CD4-positive, alpha-beta T cell treated with Interleukin-12 subunit alpha and Interleukin-12 subunit beta, for 1 hour (primary cell): ENCODE measurements around the gene KBTBD7.

ENCODE experiments used
- DNase-seq: peaks from one replicate; pipeline ENCODE4 v3.0.0-alpha.2; 2020

KBTBD7 gene, protein sequence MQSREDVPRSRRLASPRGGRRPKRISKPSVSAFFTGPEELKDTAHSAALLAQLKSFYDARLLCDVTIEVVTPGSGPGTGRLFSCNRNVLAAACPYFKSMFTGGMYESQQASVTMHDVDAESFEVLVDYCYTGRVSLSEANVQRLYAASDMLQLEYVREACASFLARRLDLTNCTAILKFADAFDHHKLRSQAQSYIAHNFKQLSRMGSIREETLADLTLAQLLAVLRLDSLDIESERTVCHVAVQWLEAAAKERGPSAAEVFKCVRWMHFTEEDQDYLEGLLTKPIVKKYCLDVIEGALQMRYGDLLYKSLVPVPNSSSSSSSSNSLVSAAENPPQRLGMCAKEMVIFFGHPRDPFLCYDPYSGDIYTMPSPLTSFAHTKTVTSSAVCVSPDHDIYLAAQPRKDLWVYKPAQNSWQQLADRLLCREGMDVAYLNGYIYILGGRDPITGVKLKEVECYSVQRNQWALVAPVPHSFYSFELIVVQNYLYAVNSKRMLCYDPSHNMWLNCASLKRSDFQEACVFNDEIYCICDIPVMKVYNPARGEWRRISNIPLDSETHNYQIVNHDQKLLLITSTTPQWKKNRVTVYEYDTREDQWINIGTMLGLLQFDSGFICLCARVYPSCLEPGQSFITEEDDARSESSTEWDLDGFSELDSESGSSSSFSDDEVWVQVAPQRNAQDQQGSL

DNA sequence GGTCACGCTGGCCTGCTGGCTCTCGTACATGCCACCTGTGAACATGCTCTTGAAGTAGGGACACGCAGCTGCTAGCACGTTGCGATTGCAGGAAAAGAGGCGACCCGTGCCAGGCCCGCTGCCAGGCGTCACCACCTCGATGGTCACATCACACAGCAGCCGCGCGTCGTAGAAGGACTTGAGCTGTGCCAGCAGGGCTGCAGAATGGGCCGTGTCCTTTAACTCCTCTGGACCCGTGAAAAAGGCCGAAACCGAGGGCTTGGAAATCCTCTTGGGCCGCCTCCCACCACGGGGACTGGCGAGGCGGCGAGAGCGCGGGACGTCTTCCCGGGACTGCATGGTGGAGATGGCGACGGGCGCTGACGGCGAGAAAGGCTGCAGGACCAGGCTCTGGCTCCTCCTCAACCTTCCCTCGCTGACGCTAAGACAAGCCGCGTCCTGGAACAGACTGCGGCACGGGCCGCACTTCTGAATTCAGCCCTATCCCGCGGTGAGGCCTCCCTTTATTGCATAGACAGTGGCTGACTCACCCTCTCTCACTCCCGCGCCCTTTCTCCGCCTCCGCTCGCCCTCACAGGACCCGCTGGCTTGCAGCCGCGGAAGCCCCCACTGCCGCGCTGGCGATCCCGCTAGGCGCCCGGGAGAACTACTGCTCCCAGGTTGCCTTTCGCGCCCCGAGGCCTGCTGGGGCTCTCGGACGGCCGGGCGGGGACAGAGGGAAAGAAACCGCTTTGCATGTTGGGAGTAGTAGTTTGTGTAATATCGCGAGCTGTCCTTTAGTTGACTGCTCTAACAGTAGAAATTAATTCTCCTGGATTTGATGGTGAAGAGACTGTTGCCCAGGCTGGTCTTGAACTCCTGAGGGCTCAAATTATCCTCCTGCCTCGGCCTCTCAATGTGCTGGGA, at the start of gene KBTBD7:
Gene KBTBD7, minus strand, starts transcription at position 651 of the 906 bp plus-strand sequence. Its CDS starts 312 bp downstream, at position 339.
- peak; percentile 89 for DNase-seq

DNA sequence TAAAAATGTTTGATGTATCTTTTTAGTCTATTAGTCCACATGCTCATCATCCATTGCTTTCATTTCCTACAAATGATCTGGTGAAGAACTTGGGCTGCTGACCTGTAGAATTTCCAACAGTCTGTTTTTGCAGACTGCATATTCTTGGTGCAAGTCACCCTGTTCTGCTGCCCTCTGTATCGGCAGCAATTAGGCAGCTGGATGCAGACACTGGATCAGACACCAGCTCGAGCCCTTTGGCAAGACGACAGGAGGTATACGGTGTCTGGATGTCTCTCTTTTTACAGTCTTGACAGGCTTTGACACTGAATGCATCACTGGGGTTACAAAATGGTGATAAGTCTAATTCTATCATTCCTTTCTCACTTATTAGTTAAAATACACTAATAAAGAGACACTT, 47.3 kb upstream of the KBTBD7 start:
- DNase-seq = no peak

DNA sequence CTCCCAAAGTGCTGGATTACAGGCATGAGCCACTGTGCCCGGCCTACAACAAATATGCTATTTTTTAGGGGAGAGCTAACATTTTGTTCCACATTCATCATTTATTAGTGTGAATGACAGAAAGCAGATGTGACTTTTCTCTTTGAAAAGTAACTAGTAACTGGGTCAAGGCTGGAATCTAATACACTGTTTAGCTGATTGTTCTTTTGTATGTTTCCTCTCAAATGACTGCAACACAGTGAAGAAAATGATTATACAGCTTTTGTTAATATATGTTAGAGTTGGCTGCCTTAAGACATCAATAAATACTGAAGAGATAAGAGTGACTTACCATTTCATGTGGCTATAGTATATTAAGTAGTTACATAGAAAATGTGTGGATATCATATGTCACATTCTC, 42.0 kb upstream of the KBTBD7 start:
- no peak for DNase-seq

DNA sequence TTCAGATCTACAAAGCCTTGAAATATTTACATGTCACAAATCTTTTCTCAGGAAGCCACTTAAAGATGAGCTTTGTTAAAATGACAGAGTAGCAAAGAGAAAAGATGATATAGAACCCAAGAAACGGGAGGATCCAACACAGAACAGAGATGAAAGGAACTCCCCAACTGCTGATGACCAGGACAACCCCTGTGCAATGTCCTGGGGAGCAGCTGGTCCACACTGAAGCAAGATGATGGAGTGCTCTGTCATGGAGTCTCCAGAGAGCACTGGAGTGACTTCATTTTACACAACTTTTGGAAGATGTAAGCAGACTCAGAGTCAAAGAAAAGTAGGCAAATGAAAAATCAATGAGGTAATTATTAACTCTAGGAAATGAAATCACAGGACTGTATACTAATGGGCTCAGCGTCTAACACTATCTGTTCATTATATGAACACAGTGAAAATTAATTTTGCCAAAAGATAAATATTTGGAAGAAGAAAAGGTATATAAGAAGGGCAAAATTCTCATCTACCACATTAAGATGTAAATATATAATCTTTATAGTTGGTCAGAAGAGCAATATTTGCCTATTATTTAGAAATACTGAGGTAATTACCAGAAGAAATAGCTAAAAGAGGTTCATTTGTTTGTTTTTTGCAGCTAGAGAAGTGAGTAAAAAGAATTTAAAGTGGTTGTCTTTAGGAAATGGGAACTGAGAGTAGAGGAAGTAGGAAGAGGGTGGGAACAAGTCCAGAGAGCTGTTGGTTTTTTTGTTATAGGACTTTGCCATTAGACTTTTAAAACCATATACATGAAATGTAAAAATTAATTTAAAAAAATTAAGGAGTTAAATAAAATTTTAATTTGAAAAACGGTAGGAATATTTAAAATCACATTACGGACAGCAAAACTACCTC, 38.5 kb upstream of the KBTBD7 start:
- DNase-seq = no peak

DNA sequence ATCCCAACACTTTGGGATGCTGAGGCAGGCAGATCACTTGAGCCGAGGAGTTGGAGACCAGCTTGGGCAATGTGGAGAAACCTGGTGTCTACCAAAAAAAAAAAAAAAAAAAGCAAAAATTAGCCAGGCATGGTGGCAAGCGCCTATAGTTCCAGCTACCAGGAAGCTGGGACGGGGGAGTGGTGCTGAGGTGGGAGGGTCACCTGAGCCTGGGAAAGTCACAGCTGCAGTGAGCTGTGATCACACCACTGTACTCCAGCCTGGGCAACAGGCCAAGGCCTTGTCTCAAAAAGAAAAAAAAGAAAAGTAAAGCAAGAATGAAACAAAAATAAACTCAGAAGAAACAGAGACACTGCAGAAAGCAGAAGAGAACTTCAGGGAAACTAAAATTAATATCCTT, 37.4 kb upstream of the KBTBD7 start:
- peak; percentile 5 for DNase-seq

DNA sequence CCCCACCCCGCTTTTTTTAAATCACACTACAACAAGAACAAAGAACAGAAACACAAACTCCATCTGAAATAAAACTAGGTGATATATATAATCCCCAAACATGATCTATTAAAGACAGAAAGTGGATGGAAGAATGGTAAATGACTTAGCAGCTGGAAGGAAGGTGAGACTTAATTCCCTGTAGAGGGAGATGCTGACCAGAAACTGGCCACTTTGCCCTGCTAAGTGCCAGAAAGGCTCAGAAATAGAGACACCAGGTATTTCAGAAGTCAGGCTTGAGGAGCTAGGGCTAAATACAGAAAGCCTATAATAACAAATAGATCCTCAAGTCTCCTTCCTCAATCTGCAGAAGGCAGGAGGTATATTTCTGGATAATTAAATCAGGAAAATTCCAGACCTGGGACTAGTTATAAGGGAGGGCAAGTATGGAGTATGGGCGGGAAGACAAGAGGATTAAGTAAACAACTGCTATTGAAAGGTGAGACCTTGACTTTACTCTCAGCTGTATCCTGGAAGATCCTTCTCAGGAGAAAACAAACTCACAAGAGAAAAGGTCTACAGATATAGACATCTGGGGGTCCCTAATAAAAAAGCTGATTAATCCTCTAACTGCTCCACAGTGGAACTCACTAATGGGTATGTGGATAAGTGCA, 36.8 kb upstream of the KBTBD7 start:
- DNase-seq = no peak

DNA sequence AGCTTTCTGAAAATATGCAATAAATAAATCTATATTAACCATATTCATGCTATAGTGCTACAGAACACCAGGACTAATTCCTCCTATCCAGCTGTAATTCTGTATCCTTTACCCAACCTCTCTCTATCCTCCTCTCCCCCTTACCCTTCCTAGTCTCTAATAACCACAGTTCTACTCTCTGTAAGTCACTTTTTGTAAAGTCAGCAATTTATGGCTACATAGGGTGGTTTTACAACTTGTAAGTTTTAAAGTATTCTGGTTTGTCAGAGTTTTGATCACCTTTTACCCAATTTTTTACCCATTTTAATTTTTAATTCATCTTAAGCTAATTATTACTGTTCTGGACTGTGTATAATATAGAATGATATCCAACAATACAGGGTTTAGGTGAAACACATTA, 35.0 kb upstream of the KBTBD7 start:
- DNase-seq = no peak

DNA sequence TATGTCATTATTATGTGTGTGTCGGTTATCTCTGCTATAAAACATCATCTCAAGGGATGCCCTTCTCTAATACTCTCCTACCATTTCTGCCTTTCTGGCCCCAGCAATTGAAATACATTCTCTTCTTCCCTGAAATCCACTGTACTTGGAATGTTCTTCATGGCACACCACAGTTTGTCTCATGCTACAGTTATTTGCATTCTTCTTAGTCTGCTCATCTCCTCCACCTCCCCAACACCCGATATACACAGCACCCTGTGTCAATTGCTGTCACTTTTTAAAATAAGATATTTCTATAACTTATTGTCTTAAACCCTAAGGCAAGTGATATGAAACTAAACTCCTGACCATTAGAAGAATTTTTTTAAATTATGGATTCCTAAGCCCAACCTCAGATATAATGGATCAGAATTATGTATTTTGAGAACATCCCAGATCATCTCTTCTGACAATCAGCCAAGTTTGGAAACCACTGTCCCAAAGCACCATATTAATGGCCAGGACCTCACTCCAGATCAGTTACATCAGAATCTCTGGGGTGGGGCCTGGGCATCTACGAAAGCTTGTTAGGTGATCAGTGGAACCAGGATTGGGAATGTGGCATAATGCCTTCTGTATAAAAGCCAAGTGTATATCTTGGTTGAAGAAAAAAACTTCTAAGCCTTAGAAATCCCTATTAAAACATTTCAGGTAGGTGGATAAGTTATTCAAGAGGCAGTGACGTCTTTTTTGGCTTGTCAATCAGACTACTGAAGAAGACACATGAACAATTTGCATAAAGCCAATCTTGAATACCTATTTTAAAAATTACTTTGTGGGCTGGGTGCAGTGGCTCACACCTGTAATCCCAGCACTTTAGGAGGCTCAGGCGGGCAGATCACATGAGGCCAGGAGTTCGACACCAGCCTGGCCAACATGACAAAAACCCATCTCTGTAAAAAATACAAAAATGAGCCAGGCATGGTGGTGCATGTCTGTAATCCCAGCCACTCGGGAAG, 30.0 kb upstream of the KBTBD7 start:
- DNase-seq = no peak

DNA sequence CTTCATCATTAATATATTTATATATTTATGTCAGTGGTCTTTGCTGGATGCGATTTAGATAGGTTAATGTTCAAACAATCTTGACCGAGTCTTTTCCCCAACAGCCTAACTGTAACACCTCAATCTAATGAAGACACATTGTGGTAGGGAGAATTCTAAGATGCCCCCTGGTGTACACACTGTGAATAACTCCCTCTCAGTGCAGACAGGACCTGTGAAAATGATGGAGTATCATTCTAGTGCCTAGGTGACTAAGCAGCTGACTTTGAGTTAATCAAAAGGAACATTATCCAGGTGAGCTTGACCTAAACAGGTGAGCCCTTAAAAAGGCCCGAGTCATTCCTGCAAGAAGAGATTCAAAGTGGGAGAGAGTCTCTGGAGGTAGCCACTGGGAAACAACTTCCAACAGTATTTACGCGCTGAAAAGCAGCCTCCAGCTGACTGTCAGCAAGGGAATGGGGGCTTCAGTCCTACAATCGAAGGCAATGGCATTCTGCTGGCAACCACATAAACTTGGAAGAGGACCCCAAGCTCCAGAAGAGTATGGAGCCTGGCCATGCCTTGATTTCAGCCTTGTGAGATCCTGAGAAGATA, 28.0 kb upstream of the KBTBD7 start:
- DNase-seq = peak; percentile 68

DNA sequence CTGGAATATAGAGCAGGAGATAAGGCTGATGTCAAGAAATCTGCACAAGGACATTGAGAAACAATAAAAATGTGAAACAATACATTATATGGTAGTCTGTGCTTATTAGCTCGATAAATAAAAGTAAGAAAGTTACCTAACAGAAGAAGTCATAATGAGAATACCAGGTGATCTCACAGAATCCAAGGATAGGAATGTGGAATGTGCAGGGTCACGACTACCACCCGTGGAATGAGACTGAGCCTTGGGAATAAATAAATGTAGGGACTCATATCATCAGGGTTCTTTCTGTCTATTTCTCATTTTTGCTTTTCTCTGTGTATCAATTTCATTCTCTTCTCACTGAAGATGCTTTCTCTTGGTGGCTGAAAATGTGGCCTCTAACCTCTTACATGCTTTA, 26.0 kb upstream of the KBTBD7 start:
- DNase-seq = no peak

DNA sequence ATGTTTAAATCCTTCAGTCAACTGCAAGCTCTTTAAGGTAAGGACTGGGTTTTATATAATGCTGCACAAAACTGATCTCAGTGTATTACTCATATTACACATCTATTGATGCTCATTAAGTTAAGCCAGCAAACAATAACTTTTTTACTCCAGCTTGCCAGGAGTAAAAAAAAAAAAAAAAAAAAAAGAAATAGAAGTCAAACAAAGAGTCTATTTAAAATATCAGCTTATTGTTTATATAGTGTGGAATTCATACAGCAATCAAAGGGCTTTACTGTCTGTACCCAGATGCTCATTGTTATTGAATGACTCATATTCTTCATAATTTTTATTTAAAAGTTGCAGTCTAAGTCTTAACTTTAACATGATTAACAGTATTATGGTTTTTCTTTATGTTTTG, 21.8 kb upstream of the KBTBD7 start:
- no peak for DNase-seq

DNA sequence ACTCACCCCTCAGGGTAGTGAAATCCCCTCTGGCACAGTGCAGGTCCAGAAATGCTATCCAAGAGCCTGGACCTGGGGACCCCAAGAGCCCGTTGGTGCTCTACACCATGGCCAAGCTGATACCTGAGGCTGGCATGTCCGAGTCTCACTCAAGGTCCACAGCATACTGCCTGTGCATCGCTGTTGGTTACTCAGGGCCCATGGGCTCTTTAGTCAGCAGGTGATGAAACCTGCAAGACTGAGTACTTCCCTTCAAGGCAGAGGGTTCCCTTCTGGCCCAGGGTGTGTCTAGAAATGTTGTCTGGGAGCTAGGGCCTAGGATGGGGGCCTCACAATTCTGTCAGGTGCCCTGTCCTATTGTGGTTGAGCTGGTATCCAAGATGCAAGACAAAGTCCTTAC, 19.6 kb upstream of the KBTBD7 start:
- no peak for DNase-seq

DNA sequence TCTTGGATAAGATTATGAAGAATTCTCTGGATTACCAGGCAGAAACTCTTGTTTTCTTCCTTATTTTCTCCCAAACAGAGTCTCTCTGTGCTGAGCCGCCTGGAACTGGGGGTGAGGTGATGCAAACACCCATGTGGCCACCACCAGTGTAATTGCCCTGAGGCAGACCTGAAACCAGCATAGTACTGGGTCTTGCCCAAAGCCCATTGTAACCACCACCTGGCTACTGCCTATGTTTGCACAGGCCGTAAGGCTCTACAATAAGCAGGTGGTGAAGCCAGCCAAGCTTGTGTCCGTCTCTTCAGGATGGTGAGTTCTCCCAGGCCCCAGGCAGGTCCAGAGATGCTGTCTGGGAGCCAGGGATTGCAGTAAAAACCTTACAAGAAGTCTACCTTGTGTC, 18.9 kb upstream of the KBTBD7 start:
- no peak for DNase-seq

DNA sequence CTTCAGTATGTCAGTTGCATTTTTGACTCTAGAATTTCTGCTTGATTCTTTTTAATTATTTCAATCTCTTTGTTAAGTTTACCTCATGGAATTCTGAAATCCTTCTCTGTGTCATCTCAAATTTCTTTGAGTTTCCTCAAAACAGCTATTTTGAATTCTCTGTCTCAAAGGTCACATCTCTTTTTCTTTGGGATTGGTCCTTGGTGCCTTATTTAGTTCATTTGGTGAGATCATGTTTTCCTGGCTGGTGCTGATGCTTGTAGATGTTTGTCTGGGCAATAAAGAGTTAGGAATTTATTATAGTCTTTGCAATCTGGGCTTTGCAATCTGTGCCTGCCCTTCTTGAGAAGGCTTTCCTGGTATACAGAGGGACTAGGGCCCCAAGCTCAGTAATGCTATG, 18.5 kb upstream of the KBTBD7 start:
- no peak for DNase-seq

DNA sequence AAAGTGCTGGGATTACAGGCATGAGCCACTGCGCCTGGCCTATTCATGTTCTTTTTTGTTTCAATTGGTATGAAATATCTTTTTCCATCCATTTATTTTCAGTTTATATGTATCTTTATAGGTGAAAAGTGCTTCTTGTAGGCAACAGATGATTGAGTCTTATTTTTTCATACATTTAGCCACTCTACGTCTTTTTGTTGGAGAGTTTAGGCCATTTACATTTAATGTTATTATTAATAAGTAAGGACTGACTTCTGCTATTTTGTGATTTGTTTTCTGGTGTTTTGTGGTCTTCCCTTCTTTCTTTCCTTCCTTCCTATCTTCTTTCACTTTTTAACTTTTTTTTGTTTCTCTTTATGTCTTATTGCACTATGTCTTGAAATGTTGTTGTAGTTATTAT, 16.7 kb upstream of the KBTBD7 start:
- DNase-seq = no peak

DNA sequence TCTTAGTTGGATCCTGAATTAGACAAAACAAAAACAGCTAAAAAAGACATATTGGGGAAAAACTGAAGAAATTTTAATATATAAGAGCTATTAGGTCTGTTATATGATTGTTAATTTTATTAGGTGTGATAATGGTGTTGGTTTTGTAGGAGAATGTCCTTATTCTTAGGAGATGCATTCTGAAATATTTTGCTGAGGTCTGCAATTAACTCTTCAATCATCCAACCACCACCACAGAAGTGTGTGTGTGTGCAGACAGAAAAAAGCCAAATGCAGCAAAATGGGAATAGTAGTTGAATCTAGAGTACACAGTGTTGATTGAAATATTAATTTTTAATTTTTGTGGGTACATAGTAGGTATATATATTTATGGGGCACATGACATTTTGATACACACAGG, 12.1 kb upstream of the KBTBD7 start:
- no peak for DNase-seq

DNA sequence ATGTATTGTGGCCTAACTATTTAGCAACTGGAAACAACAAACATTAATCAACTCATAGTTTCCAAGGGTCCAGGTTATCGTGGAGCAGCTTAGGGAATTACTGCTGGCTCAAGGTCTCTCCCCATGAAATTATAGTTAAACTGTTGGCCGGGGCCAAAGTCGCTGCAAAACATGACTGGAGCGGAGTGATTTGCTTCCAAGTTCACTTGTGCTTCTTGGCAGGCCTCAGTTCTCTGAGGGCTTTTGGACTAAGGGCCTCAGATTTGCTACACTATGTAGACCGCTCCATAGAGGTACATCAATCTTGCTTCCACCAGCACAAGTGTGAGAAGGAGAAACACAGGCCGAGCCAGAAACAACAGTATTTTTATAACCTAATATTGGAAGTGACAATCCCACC, 9.4 kb upstream of the KBTBD7 start:
- no peak for DNase-seq

DNA sequence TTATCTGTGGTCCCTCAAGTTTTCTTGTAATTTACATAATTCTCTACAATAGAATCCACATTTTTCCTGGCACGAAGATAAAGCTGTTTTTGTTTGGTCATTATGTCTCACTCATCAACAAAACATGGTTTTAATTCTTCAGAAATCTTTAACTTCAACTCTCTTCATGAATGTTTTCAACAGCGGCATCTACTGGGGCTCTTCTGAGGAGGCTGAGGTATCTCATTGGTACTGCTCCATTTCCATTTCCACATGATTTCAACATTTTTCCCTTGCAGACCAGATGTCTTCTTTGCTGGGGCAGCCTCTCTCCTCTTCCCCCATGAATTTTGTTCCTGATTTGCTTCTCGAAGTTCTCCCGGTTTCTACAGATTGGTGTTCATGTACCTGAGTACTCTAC, 5.8 kb upstream of the KBTBD7 start:
- DNase-seq = no peak

DNA sequence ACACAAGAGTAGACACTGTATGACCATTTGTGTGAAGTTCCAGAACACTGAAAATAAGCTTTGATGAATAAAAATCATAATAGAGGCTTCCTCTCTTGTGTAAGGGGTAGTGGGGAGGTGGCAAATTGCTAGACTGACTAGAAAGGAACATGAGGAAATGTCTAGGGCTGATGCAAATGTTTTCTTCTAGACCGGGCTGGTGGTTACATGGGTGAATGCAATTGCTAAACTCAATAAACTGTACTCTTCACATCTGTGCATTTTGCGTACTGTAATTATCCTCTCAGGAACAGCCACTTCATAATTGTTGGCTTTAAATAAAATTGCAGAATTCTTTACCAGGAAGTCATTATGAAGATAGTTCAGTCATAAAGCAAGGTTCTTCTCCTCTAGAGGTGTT, 5.2 kb upstream of the KBTBD7 start:
- DNase-seq = no peak

DNA sequence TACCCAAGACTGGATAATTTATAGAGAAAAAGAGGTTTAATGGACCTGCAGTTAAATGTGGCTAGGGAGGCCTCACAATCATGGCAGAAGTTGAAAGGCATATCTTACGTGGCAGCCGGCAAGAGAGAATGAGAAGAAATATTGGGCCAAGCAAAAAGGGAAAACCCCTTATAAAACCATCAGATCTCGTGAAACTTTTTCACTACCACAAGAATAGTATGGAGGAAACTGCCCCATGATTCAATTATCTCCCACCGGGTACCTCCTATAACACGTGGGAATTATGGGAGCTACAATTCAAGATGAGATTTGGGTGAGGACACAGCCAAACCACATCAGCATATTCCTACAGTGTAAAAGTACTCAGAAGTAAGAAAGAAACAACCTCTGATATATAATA, 4.7 kb upstream of the KBTBD7 start:
- no peak for DNase-seq
